Measurements from ENCODE around the gene DSTN. TPM values are rescaled to one million over a fixed set of nuclear protein-coding genes. Genes with fewer than 3 reads are reported as not detected.

The DSTN gene
- total RNA-seq, 1 experiment from 2014 or later, result 310 TPM

- H3K9me3 ChIP-seq, result no peaks in the 10 kb centered on the region
- H3K36me3 ChIP-seq, result peaks cover 29% of the 10 kb centered on the region
- no peak overlapping the region for H3K4me3 ChIP-seq
- no peaks in the 10 kb centered on the region for H3K27me3 ChIP-seq
- DNase-seq, result no peak
These were observed 64.1 kb downstream of the DSTN start for GRCh38 chr20:17633850-17634500.

- Histone ChIP-seq H3K4me3 (no peak overlapping the region), H3K36me3 (peaks cover 29% of the 10 kb centered on the region), H3K27me3 (no peaks in the 10 kb centered on the region), H3K9me3 (no peaks in the 10 kb centered on the region)
- DNase-seq, result no peak
These were observed 64.9 kb downstream of the DSTN start for GRCh38 chr20:17634661-17635331.

- no peak overlapping the region for H3K4me3 ChIP-seq
- no peaks in the 10 kb centered on the region for H3K9me3 ChIP-seq
- no peaks in the 10 kb centered on the region for H3K27me3 ChIP-seq
- H3K36me3 ChIP-seq, result peaks cover 23% of the 10 kb centered on the region
- DNase-seq, result no peak
These were observed 65.7 kb downstream of the DSTN start for GRCh38 chr20:17635332-17636244.

- H3K36me3 ChIP-seq, result peaks cover 20% of the 10 kb centered on the region
- H3K4me3 ChIP-seq, result no peak overlapping the region
- no peaks in the 10 kb centered on the region for H3K27me3 ChIP-seq
- no peak for DNase-seq
- H3K9me3 ChIP-seq, result no peaks in the 10 kb centered on the region
These were observed 66.9 kb downstream of the DSTN start for GRCh38 chr20:17636523-17637412.

GRCh38 chr20:17637413-17637780, 67.5 kb downstream of the DSTN start:
- no peak for DNase-seq
- H3K36me3 ChIP-seq, result peaks cover 19% of the 10 kb centered on the region

GRCh38 chr20:17637985-17638640, 68.2 kb downstream of the DSTN start:
- no peaks in the 10 kb centered on the region for H3K27me3 ChIP-seq
- no peak for DNase-seq
- no peaks in the 10 kb centered on the region for H3K9me3 ChIP-seq
- H3K36me3 ChIP-seq, result peaks cover 16% of the 10 kb centered on the region
- H3K4me3 ChIP-seq, result no peak overlapping the region

More at GRCh38 chr20:17637413-17637780, 67.5 kb downstream of the DSTN start:
- H3K4me3 ChIP-seq, result no peak overlapping the region
- H3K9me3 ChIP-seq, result no peaks in the 10 kb centered on the region
- H3K27me3 ChIP-seq, result no peaks in the 10 kb centered on the region

GRCh38 chr20:17638835-17639407, 69.0 kb downstream of the DSTN start:
- no peaks in the 10 kb centered on the region for H3K9me3 ChIP-seq
- DNase-seq, result no peak
- H3K36me3 ChIP-seq, result peaks cover 16% of the 10 kb centered on the region
- no peak overlapping the region for H3K4me3 ChIP-seq
- H3K27me3 ChIP-seq, result no peaks in the 10 kb centered on the region

GRCh38 chr20:17640146-17640874, 70.4 kb downstream of the DSTN start:
- no peaks in the 10 kb centered on the region for H3K9me3 ChIP-seq
- H3K27me3 ChIP-seq, result no peaks in the 10 kb centered on the region
- H3K36me3 ChIP-seq, result peaks cover 15% of the 10 kb centered on the region
- no peak overlapping the region for H3K4me3 ChIP-seq
- no peak for DNase-seq

GRCh38 chr20:17640875-17641378, 71.1 kb downstream of the DSTN start:
- DNase-seq, result no peak
- no peaks in the 10 kb centered on the region for H3K9me3 ChIP-seq
- H3K4me3 ChIP-seq, result no peak overlapping the region
- no peaks in the 10 kb centered on the region for H3K27me3 ChIP-seq
- H3K36me3 ChIP-seq, result peaks cover 11% of the 10 kb centered on the region; the same call in 1 of the 2 replicates

GRCh38 chr20:17641520-17641964, 71.7 kb downstream of the DSTN start:
- Histone ChIP-seq H3K9me3 (no peaks in the 10 kb centered on the region), H3K36me3 (peaks cover 8% of the 10 kb centered on the region; the same call in 1 of the 2 replicates), H3K4me3 (no peak overlapping the region), H3K27me3 (no peaks in the 10 kb centered on the region)
- no peak for DNase-seq

- peaks cover 6% of the 10 kb centered on the region; the same call in 1 of the 2 replicates for H3K36me3 ChIP-seq
- H3K9me3 ChIP-seq, result no peaks in the 10 kb centered on the region
- H3K27me3 ChIP-seq, result no peaks in the 10 kb centered on the region
- DNase-seq, result no peak
- H3K4me3 ChIP-seq, result no peak overlapping the region
These were observed 72.1 kb downstream of the DSTN start for GRCh38 chr20:17641993-17642392.

- peaks cover 6% of the 10 kb centered on the region; the same call in 1 of the 2 replicates for H3K36me3 ChIP-seq
- no peak for DNase-seq
These were observed 72.8 kb downstream of the DSTN start for GRCh38 chr20:17642404-17643269.

GRCh38 chr20:17643531-17644188, 73.8 kb downstream of the DSTN start:
- no peak for DNase-seq
- Histone ChIP-seq H3K4me3 (no peak overlapping the region), H3K27me3 (no peaks in the 10 kb centered on the region), H3K9me3 (no peaks in the 10 kb centered on the region), H3K36me3 (peaks cover 6% of the 10 kb centered on the region; the same call in 1 of the 2 replicates)

More at GRCh38 chr20:17642404-17643269, 72.8 kb downstream of the DSTN start:
- Histone ChIP-seq H3K4me3 (no peak overlapping the region), H3K9me3 (no peaks in the 10 kb centered on the region), H3K27me3 (no peaks in the 10 kb centered on the region)
